Measurements from ENCODE around the gene ZNF18. TPM values are rescaled to one million over a fixed set of nuclear protein-coding genes. Genes with fewer than 3 reads are reported as not detected.
"Not testable (repeated sequence)": the region's sequence is repeated elsewhere in the genome, so short reads cannot be mapped to it uniquely, and the experiment has no call there.

The ZNF18 gene
- total and polyA plus RNA-seq, 2 of the 13 experiments (the other 11 are each of a cell fraction or from before 2014, with no cell fraction given) = 2.4 to 5.4 TPM

DNA sequence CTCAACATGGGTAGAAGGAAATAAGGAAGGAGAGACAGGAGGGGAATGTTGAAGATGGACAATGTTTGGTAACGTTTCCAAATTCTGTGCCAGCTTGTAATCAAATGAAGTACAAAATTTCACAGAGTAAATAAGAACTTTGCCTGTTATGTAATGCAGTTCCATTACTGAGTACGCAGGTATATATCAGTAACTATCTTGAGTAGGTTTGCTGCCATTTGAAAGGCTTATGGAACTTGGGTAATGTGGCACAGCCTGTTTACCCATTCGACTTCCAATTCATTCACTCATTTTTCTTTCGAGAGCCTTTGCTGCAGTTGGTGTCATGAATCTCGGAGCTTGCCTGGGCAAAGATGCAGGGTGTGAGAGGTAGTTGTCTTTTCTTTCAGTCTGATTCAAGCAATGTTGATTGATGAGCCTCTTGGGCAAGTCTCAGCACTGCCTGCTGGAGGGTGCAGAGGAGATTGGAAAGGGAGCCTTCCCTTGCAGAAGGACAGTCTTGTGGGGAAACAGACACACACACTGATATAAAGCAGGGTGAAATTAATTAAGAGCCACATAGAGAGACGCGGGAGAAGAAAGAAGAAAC is 53.4 kb downstream of the ZNF18 start:
- ChIA-PET CTCF (ENCODE audit: low intra/inter-chr PET ratio, low total read pairs) (no interaction called here), POLR2A (no interaction called here)
- 43% methylated on average over 7 of the region's 7 CpGs for WGBS (ENCODE audit: low lambda C conversion rate)
- Histone ChIP-seq H3K36me3 (replicated peaks in 1 of 2; ENCODE audit: control insufficient read depth in 1 of 2, insufficient read depth in 2 of 2, low read length in 2 of 2) (no peaks in the 10 kb centered on the region), H3K4me1 (ENCODE audit: insufficient read depth, low read length) (no peaks in the 10 kb centered on the region), H3K4me2 (ENCODE audit: low read depth, low read length) (no peak overlapping the region), H4K20me1 (ENCODE audit: insufficient read depth, low read length) (no peaks in the 10 kb centered on the region), H3K9ac (ENCODE audit: insufficient read depth, low read depth, low read length) (no peak overlapping the region), H3K4me3 (replicated peaks in 1 of 3; ENCODE audit: insufficient read depth in 1 of 3, low read depth in 2 of 3, low read length in 3 of 3) (no peak overlapping the region), H3K27me3 (ENCODE audit: control insufficient read depth in 1 of 2, insufficient read depth in 2 of 2, low read length in 2 of 2) (no peaks in the 10 kb centered on the region), H2AFZ (ENCODE audit: low read length) (no peak overlapping the region), H3K79me2 (ENCODE audit: insufficient read depth, low read length) (no peaks in the 10 kb centered on the region), H3K27ac (ENCODE audit: extremely low read length, insufficient read depth, low read length) (no peak overlapping the region), H3K9me3 (ENCODE audit: low read length) (no peaks in the 10 kb centered on the region)
- in situ Hi-C loops (cut with HindIII; ENCODE audit: extremely low pct_ligation_motif_present, low pct_unique_long_range_greater_than_20kb) = no loop called here
- intact Hi-C loops (cut with micrococcal nuclease; ENCODE audit: unreplicated experiment) = no loop called here
- ATAC-seq (no peak), DNase-seq (ENCODE audit: low spot score) (no peak), FAIRE-seq (no peak)
- no TSS peak for BruUV-seq (replicated peaks)
- TF ChIP-seq ZNF432 (CRISPR knock-in tag; IDR thresholded peaks at IDR 0.05; ENCODE audit: borderline replicate concordance) = no peak
- TF ChIP-seq LCORL (IDR thresholded peaks at IDR 0.05) = no peak
- TF ChIP-seq LCORL (CRISPR knock-in tag; IDR thresholded peaks at IDR 0.05) = no peak
- no peak for TF ChIP-seq GLI4 (CRISPR knock-in tag; IDR thresholded peaks at IDR 0.05; ENCODE audit: borderline replicate concordance)

DNA sequence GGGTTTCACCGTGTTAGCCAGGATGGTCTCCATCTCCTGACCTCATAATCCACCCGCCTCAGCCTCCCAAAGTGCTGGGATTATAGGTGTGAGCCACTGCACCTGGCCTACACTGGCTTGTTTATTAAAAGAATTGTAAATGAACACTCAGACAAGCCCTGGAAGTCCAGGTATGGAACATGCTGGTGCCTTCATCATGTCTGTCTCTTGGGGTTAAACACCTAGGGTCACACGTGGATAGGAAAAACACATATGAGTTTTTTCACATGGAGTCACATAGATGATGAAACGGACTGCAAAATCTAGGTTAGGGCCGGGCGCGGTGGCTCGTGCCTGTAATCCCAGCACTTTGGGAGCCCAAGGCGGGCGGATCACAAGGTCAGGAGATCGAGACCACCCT is 54.2 kb downstream of the ZNF18 start:
- POLR2A ChIA-PET; H2AFZ ChIP-seq (ENCODE audit: low read length); DNase-seq (ENCODE audit: low spot score); H3K9ac ChIP-seq (ENCODE audit: insufficient read depth, low read depth, low read length); H3K4me3 ChIP-seq (replicated peaks in 1 of 3; ENCODE audit: insufficient read depth in 1 of 3, low read depth in 2 of 3, low read length in 3 of 3); intact Hi-C loops (cut with micrococcal nuclease; ENCODE audit: unreplicated experiment); in situ Hi-C loops (cut with HindIII; ENCODE audit: extremely low pct_ligation_motif_present, low pct_unique_long_range_greater_than_20kb); H3K9me3 ChIP-seq (ENCODE audit: low read length); H3K4me2 ChIP-seq (ENCODE audit: low read depth, low read length); BruUV-seq (replicated peaks); H3K27ac ChIP-seq (ENCODE audit: extremely low read length, insufficient read depth, low read length); H4K20me1 ChIP-seq (ENCODE audit: insufficient read depth, low read length); FAIRE-seq; H3K79me2 ChIP-seq (ENCODE audit: insufficient read depth, low read length); H3K27me3 ChIP-seq (ENCODE audit: control insufficient read depth in 1 of 2, insufficient read depth in 2 of 2, low read length in 2 of 2); H3K4me1 ChIP-seq (ENCODE audit: insufficient read depth, low read length); CTCF ChIA-PET (ENCODE audit: low intra/inter-chr PET ratio, low total read pairs); ATAC-seq; H3K36me3 ChIP-seq (replicated peaks in 1 of 2; ENCODE audit: control insufficient read depth in 1 of 2, insufficient read depth in 2 of 2, low read length in 2 of 2): not testable (repeated sequence)
- WGBS (ENCODE audit: low lambda C conversion rate) = 76% methylated on average over 11 of the region's 11 CpGs

Measured in HepG2 (cell line).